Esophagus (tissue), 2 donors: ENCODE measurements around the gene ANKS1A. TPM values are rescaled to one million over a fixed set of nuclear protein-coding genes. Genes with fewer than 3 reads are reported as not detected.
A peak's percentile ranks its signal among the peaks of the same experiment; 100 is the strongest.

ENCODE experiments used
- H3K27ac ChIP-seq, 2 donors: one replicate each; pipeline ENCODE4 v1.5.1; 2013; ENCODE audit warnings: low read depth in 2 of 2, mild to moderate bottlenecking in 2 of 2, inconsistent platforms in 1 of 2, low read length in 1 of 2, moderate library complexity in 1 of 2
- H3K27me3 ChIP-seq, 2 donors: one replicate each; pipeline ENCODE4 v1.6.1; 2013; ENCODE audit warnings: low read length in 2 of 2, control low read depth in 1 of 2, mild to moderate bottlenecking in 1 of 2; ENCODE audit not compliant: insufficient read depth in 2 of 2, control insufficient read depth in 1 of 2
- H3K36me3 ChIP-seq, 2 donors: one replicate each; pipeline ENCODE4 v1.6.1; 2013; ENCODE audit warnings: low read length in 1 of 2; ENCODE audit not compliant: control insufficient read depth in 2 of 2, insufficient read depth in 2 of 2
- H3K4me1 ChIP-seq, 2 donors: one replicate each; pipeline ENCODE4 v1.6.1; 2013; ENCODE audit warnings: low read length in 1 of 2; ENCODE audit not compliant: control insufficient read depth in 2 of 2, insufficient read depth in 2 of 2
- H3K4me3 ChIP-seq, 2 donors: one replicate each; pipeline ENCODE4 v1.5.1; 2013; ENCODE audit warnings: low read length in 2 of 2, mild to moderate bottlenecking in 2 of 2, low read depth in 1 of 2, moderate library complexity in 1 of 2
- H3K9me3 ChIP-seq, 2 donors: one replicate each; pipeline ENCODE4 v1.6.1; 2013; ENCODE audit warnings: mild to moderate bottlenecking in 2 of 2, low read depth in 1 of 2, low read length in 1 of 2, moderate library complexity in 1 of 2; ENCODE audit not compliant: control insufficient read depth in 2 of 2, insufficient read depth in 1 of 2
- WGBS, 2 donors: extraction: QIAGEN DNeasy Blood & Tissue Kit; methylation state at CpG; one replicate each; pipeline ENCODE4 v1.1.7; 2013; 5-methylcytosine and 5-hydroxymethylcytosine counted together
- polyA plus RNA-seq, 2 donors: library from polyadenylated mRNA; stranded (reverse); fragments of 200-250 nt; gene quantifications; one replicate each; pipeline ENCODE4 v1.2.3, GENCODE V29; 2013
- donor health status: healthy with polysubstance abuse.
- donor health status: Bipolar disorder and iron deficiency.

The ANKS1A gene
- polyA plus RNA-seq, 2 donors = 6.3 to 7.7 TPM

GRCh38 chr6:35089935-35090505, 201.0 kb downstream of the ANKS1A start:
- Histone ChIP-seq H3K36me3 (peaks cover 13 to 37% of the 10 kb centered on the region in 2 donors), H3K4me3 (no peak overlapping the region), H3K27me3 (no peaks in the 10 kb centered on the region), H3K27ac (peak overlapping the region; percentile 8 to 11), H3K9me3 (no peaks in the 10 kb centered on the region), H3K4me1 (peaks cover 0 to 6% of the 10 kb centered on the region in 2 donors)
- WGBS, 2 donors = 90% methylated on average over 15 of the region's 15 CpGs

DNA sequence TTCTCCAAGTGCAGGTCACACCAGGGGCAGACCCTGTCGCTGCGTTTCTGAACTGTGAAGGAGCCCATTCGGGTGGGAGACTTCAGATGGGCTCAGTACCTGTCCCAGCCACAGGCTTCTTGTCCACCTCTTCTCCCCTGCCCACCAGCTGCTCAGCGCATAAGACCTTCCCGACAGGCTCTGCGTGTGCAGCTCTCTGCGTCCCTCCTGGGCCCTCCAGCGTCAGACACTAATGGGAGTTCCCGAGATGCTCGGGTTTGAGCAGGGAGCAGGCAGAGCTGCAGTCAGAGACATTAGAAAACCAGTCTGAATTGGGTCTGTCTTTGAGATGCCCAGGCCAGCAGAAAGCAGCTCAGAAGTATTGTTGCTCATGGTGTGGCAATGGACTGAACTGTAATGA, 201.7 kb downstream of the ANKS1A start:
- no peaks in the 10 kb centered on the region for H3K27me3 ChIP-seq
- H3K9me3 ChIP-seq = no peaks in the 10 kb centered on the region
- H3K4me3 ChIP-seq = no peak overlapping the region
- WGBS, 2 donors = 84 to 85% methylated on average over 10 of the region's 10 CpGs
- H3K27ac ChIP-seq = peak overlapping the region; percentile 2 to 44
- H3K36me3 ChIP-seq = peaks cover 13 to 30% of the 10 kb centered on the region in 2 donors
- H3K4me1 ChIP-seq = peaks cover 0 to 6% of the 10 kb centered on the region in 2 donors

GRCh38 chr6:35091346-35092083, 202.5 kb downstream of the ANKS1A start:
- Histone ChIP-seq H3K27ac (peak overlapping the region; percentile 37 to 69), H3K4me1 (peaks cover 0 to 6% of the 10 kb centered on the region in 2 donors)

DNA sequence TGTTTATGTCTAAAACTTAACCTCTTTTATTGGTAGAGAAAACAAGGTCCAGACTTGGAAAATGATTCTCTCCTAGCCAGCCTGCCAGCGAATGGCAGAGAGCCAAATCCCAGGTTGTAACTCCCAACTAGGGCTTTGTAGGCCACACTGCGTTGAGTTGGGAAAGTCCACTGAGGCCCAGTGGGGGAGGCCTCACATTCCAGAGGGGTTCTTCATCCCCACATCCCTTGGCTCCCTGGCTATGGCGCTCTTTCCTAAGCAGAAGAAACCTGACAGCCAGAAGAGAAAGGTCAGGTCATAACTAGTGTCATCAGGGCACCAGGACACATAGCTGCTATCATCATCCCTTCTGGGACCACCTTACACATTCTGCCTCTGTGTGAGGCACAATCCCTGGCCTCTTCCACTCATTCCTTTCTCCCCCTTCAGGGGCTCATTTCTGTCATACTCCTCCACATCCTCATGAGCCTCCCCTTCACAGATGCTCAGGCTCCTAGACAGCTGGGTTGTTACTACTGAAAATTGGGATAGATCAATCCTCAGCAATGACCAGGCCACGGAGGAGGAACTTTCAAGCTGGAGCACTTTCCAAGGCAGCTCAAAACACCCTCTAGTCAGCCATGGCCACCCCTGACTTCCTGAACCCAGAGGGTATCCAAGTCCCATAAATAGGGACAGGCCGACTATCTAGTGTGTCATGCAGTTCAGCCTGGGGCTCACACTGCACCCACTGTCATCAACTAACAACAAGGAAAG, 203.5 kb downstream of the ANKS1A start:
- peaks cover 8 to 12% of the 10 kb centered on the region in 2 donors for H3K36me3 ChIP-seq
- no peaks in the 10 kb centered on the region for H3K27me3 ChIP-seq
- H3K4me3 ChIP-seq = no peak overlapping the region
- H3K4me1 ChIP-seq = peaks cover 0 to 6% of the 10 kb centered on the region in 2 donors
- 76% methylated on average over 5 of the region's 5 CpGs for WGBS, 2 donors
- no peaks in the 10 kb centered on the region for H3K9me3 ChIP-seq
- peak overlapping the region in 1 of 2 donors; percentile 51 for H3K27ac ChIP-seq

More at GRCh38 chr6:35091346-35092083, 202.5 kb downstream of the ANKS1A start:
- H3K27me3 ChIP-seq = no peaks in the 10 kb centered on the region
- H3K9me3 ChIP-seq = no peaks in the 10 kb centered on the region
- no peak overlapping the region for H3K4me3 ChIP-seq
- peaks cover 11 to 23% of the 10 kb centered on the region in 2 donors for H3K36me3 ChIP-seq
- WGBS, 2 donors = 84 to 86% methylated on average over 18 of the region's 18 CpGs

GRCh38 chr6:35093118-35093445, 204.0 kb downstream of the ANKS1A start:
- no peaks in the 10 kb centered on the region for H3K9me3 ChIP-seq
- peaks cover 6 to 7% of the 10 kb centered on the region in 2 donors for H3K36me3 ChIP-seq
- 74% methylated on average over 5 of the region's 5 CpGs for WGBS, 2 donors
- H3K4me1 ChIP-seq = peaks cover 0 to 5% of the 10 kb centered on the region in 2 donors
- H3K4me3 ChIP-seq = no peak overlapping the region
- H3K27me3 ChIP-seq = no peaks in the 10 kb centered on the region
- no peak overlapping the region for H3K27ac ChIP-seq

- 87 to 91% methylated on average over 6 of the region's 6 CpGs for WGBS, 2 donors
- no peak overlapping the region for H3K4me3 ChIP-seq
- no peaks in the 10 kb centered on the region for H3K4me1 ChIP-seq
- no peaks in the 10 kb centered on the region for H3K9me3 ChIP-seq
- H3K27me3 ChIP-seq = no peaks in the 10 kb centered on the region
- peak overlapping the region in 1 of 2 donors; percentile 15 for H3K27ac ChIP-seq
- H3K36me3 ChIP-seq = peaks cover 0 to 2% of the 10 kb centered on the region in 2 donors
Observed at GRCh38 chr6:35093783-35094182, 204.7 kb downstream of the ANKS1A start.

- no peaks in the 10 kb centered on the region for H3K9me3 ChIP-seq
- no peak overlapping the region for H3K4me3 ChIP-seq
- no peaks in the 10 kb centered on the region for H3K27me3 ChIP-seq
- H3K27ac ChIP-seq = no peak overlapping the region
- H3K36me3 ChIP-seq = peaks cover 0 to 2% of the 10 kb centered on the region in 2 donors
- no peaks in the 10 kb centered on the region for H3K4me1 ChIP-seq
- WGBS, 2 donors = 78 to 80% methylated on average over 4 of the region's 4 CpGs
Observed at GRCh38 chr6:35094183-35094582, 205.1 kb downstream of the ANKS1A start.

DNA sequence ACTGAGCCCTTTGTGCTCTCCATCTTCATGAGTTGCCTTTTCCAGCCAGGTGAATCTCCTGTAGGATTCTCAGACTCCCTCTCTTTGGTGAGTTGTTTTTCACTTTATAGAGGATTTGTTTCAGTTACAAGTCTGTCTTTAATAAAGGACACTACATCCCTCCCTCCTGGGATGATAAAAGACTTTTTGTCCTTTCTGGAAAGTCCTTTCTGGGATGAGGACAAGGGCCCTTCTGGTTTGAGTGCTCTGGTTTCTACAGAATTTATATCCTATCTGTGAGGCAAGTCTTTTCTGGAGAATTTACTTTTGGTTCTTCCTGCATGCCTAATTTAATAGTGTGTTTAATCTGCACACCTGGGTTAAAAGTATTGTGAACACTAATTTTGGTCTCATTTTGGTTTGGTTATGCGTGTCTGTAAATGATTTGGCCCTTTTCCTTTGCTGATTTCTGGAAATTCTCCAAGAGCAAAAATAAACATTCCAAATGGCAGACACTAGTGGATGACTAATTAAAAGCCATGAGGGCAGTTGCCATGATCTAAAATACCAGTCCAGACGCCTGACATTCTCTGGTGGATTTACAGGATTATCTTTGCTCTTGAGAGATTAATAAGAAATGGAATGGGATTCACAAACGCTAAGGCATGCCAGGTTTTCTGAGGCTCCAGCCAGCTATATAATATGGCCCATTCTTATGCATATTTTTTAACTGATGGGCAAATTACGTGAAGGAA, 207.2 kb downstream of the ANKS1A start:
- peak overlapping the region in 1 of 2 donors; percentile 4 for H3K27ac ChIP-seq
- H3K4me3 ChIP-seq = no peak overlapping the region
- H3K36me3 ChIP-seq = no peaks in the 10 kb centered on the region
- H3K4me1 ChIP-seq = no peaks in the 10 kb centered on the region
- H3K9me3 ChIP-seq = no peaks in the 10 kb centered on the region
- H3K27me3 ChIP-seq = no peaks in the 10 kb centered on the region
- WGBS, 2 donors = 15 to 22% methylated on average over 4 of the region's 4 CpGs

DNA sequence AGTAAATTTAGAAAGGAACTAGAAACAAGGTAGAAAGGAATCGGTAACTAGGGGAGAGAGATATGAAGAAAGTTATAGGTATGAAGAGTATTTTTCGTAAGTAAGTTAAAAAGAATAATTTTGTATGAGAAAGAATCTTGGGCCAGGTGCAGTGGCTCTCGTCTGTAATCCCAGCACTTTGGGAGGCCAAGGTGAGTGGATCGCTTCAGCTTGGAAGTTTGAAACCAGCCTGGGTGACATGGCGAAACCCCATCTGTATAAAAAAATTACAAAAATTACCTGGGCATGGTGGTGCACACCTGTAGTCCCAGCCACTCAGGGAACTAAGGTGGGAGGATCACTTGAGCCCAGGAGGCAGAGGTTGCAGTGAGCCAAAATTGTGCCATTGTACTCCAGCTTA, 210.1 kb downstream of the ANKS1A start:
- Histone ChIP-seq H3K36me3 (no peaks in the 10 kb centered on the region), H3K27ac (no peak overlapping the region), H3K9me3 (no peaks in the 10 kb centered on the region), H3K4me1 (no peaks in the 10 kb centered on the region), H3K27me3 (no peaks in the 10 kb centered on the region), H3K4me3 (no peak overlapping the region)
- WGBS, 2 donors = 93 to 98% methylated on average over 5 of the region's 5 CpGs
